ENCODE data around the gene IDUA.

DNA sequence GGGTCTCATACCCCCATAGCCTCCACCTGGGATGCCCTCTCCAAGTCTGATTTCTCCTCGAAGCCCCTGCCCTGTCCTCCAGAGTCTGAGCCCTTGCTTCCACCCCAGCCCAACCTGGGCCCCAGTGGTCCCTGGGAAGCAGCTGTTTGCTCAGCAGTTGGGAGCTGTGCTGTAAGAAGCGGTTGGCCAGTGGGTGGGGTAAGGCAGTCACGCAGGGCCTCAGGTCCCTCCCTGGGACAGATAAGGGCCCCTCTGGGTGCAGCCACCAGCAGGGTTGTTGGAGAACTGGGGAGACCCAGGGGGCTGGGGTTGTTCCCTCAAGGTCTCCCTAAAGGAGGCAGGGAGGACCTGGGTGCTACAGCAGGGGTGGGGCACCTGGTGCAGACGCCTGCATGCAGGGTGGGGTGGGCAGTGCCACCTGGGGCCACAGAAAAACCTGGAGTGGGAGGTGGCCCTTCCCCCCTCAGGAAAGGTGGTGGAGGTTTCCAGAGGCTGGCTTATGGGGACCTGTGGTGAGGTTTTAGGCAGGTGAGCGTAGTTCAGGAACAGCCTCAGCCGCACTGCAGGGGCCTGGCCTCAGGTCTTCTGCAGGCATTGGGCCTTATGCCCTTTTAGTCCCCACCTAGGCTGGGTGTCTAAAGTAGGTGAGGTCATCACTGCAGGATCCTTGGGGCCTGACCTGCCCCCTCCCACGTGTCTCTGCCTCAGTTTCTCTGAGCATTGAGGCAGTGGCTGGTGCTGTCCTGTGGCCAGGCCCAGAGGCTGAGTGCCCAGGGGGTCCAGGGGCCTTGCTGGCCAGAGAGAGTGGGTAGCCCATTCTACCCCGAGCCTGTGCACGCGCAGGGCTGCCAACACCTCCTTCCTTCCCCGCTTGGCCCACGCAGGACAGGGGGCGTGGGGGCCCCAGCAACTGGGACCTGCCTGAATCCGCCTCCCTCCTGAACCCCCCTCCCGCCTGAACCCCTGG, 9.5 kb downstream of the IDUA start:
- no peak for TF ChIP-seq EP300 (IDR thresholded peaks at IDR 0.05)
- no peak for TF ChIP-seq CTCF (IDR thresholded peaks at IDR 0.05)
- no peak for TF ChIP-seq POLR2AphosphoS5 (IDR thresholded peaks at IDR 0.05)
